Chondrocyte (in vitro differentiated cells): ENCODE results near the gene TEX261. TPM values are rescaled to one million over a fixed set of nuclear protein-coding genes. Genes with fewer than 3 reads are reported as not detected.
A peak's percentile ranks its signal among the peaks of the same experiment; 100 is the strongest.

ENCODE experiments used
- DNase-seq: peaks from one replicate; pipeline ENCODE4 v3.0.0; 2021; ENCODE audit warnings: mixed read lengths, low spot score
- H3K27ac Mint-ChIP-seq: one replicate; pipeline ENCODE4 v1.8.0; 2021; ENCODE audit warnings: mild to moderate bottlenecking, moderate library complexity, mixed read lengths; ENCODE audit not compliant: unreplicated experiment
- H3K27me3 Mint-ChIP-seq: 2 replicates; pipeline ENCODE4 v1.8.0; 2021; ENCODE audit warnings: low read depth, mixed read lengths
- H3K36me3 Mint-ChIP-seq: 2 replicates; pipeline ENCODE4 v1.8.0; 2021; ENCODE audit warnings: low read depth, mixed read lengths
- H3K4me1 Mint-ChIP-seq: 2 replicates; pipeline ENCODE4 v1.8.0; 2021; ENCODE audit warnings: low read depth, mild to moderate bottlenecking, mixed read lengths
- H3K4me3 Mint-ChIP-seq: one replicate; pipeline ENCODE4 v1.8.0; 2021; ENCODE audit warnings: mild to moderate bottlenecking, moderate library complexity, mixed read lengths; ENCODE audit not compliant: unreplicated experiment
- H3K9me3 Mint-ChIP-seq: 2 replicates; pipeline ENCODE4 v1.8.0; 2021; ENCODE audit warnings: low read depth, mixed read lengths
- CTCF ChIP-seq: fragments of 200-600 bp; sonication (generic); IDR thresholded peaks from 2 replicates; pipeline ENCODE4 v1.5.0; 2021; ENCODE audit warnings: antibody characterized with exemption, mild to moderate bottlenecking, moderate library complexity
- total RNA-seq: library from RNA; stranded (reverse); gene quantifications from 3 replicates; pipeline ENCODE4 v1.2.1, GENCODE V29; 2021

Gene TEX261
- total RNA-seq, 1 donor from 2014 or later: 54.1 TPM

- Mint-ChIP-seq H3K4me1 (peaks cover 10% of the 10 kb centered on the region), H3K27me3 (no peaks in the 10 kb centered on the region), H3K27ac (no peak overlapping the region)
Measured at GRCh38 chr2:70981866-70982810, 12.5 kb downstream of the TEX261 start.

GRCh38 chr2:70981421-70981820 lies 13.3 kb downstream of the TEX261 start:
- TF ChIP-seq CTCF: no peak
- Mint-ChIP-seq H3K27ac (no peak overlapping the region), H3K27me3 (no peaks in the 10 kb centered on the region), H3K4me1 (peaks cover 17% of the 10 kb centered on the region), H3K9me3 (no peaks in the 10 kb centered on the region), H3K4me3 (no peak overlapping the region), H3K36me3 (peaks cover 7% of the 10 kb centered on the region)
- DNase-seq: no peak

More at GRCh38 chr2:70981866-70982810, 12.5 kb downstream of the TEX261 start:
- peak; percentile 38 for DNase-seq
- peaks cover 14% of the 10 kb centered on the region for H3K36me3 Mint-ChIP-seq
- no peak for TF ChIP-seq CTCF
- no peaks in the 10 kb centered on the region for H3K9me3 Mint-ChIP-seq
- no peak overlapping the region for H3K4me3 Mint-ChIP-seq

GRCh38 chr2:70979626-70980025 lies 15.0 kb downstream of the TEX261 start:
- no peaks in the 10 kb centered on the region for H3K9me3 Mint-ChIP-seq
- H3K27me3 Mint-ChIP-seq: no peaks in the 10 kb centered on the region
- H3K27ac Mint-ChIP-seq: no peak overlapping the region
- peak overlapping the region; percentile 48 for H3K4me3 Mint-ChIP-seq
- peaks cover 17% of the 10 kb centered on the region for H3K4me1 Mint-ChIP-seq
- DNase-seq: no peak
- H3K36me3 Mint-ChIP-seq: no peaks in the 10 kb centered on the region
- TF ChIP-seq CTCF: no peak

GRCh38 chr2:70979180-70979488 lies 15.5 kb downstream of the TEX261 start:
- DNase-seq: no peak
- no peaks in the 10 kb centered on the region for H3K9me3 Mint-ChIP-seq
- no peak overlapping the region for H3K27ac Mint-ChIP-seq
- H3K36me3 Mint-ChIP-seq: no peaks in the 10 kb centered on the region
- no peak for TF ChIP-seq CTCF
- H3K4me3 Mint-ChIP-seq: peak overlapping the region; percentile 48
- H3K4me1 Mint-ChIP-seq: peaks cover 17% of the 10 kb centered on the region
- no peaks in the 10 kb centered on the region for H3K27me3 Mint-ChIP-seq

GRCh38 chr2:70978341-70979179 lies 16.1 kb downstream of the TEX261 start, which contains the start of gene ANKRD53:
ANKRD53 (plus strand) TSS chr2:70978630; CDS start chr2:70978646, 16 bp downstream.
- peak within 1 kb of the TSS; percentile 92 for H3K27ac Mint-ChIP-seq
- no peak for DNase-seq

More at GRCh38 chr2:70978341-70979179, 16.1 kb downstream of the TEX261 start, which contains the start of gene ANKRD53:
- Mint-ChIP-seq H3K4me3 (peak within 1 kb of the TSS; percentile 76), H3K36me3 (no peaks in the 10 kb centered on the region), H3K9me3 (no peaks in the 10 kb centered on the region), H3K4me1 (peaks cover 17% of the 10 kb centered on the region), H3K27me3 (no peaks in the 10 kb centered on the region)
- peak; percentile 14 for TF ChIP-seq CTCF
